Smooth muscle cell (in vitro differentiated cells): ENCODE results near the gene TMEM248. TPM values are rescaled to one million over a fixed set of nuclear protein-coding genes. Genes with fewer than 3 reads are reported as not detected.
"Not testable (repeated sequence)": the region's sequence is repeated elsewhere in the genome, so short reads cannot be mapped to it uniquely, and the experiment has no call there.

Experiments used
- DNase-seq: peaks from one replicate; lab custom pipeline; 2025; ENCODE audit not compliant: unreplicated experiment; lab: John Stamatoyannopoulos, UW
- H2AFZ ChIP-seq: fragments of 200-600 bp; sonication (generic); 2 replicates; pipeline ENCODE4 v1.6.0; 2016; ENCODE audit warnings: antibody characterized with exemption, low read depth, mild to moderate bottlenecking
- H3F3A ChIP-seq: fragments of 200-600 bp; sonication (generic); 2 replicates; pipeline ENCODE4 v1.6.0; 2017; ENCODE audit warnings: antibody characterized with exemption, low read depth
- H3K27ac ChIP-seq: fragments of 200-600 bp; sonication (generic); 2 replicates; pipeline ENCODE4 v1.5.1; 2016; ENCODE audit warnings: low read depth, mild to moderate bottlenecking
- H3K27me3 ChIP-seq: fragments of 200-600 bp; sonication (generic); 2 replicates; pipeline ENCODE4 v1.6.1; 2016; ENCODE audit warnings: low read depth, mild to moderate bottlenecking
- H3K36me3 ChIP-seq: fragments of 200-600 bp; sonication (generic); 2 replicates; pipeline ENCODE4 v1.5.1; 2016; ENCODE audit warnings: low read depth
- H3K4me1 ChIP-seq: fragments of 200-600 bp; sonication (generic); 2 replicates; pipeline ENCODE4 v1.5.1; 2016; ENCODE audit warnings: low read depth
- H3K4me2 ChIP-seq: fragments of 200-600 bp; sonication (generic); 2 replicates; pipeline ENCODE4 v1.6.0; 2016; ENCODE audit warnings: mild to moderate bottlenecking
- H3K4me3 ChIP-seq: fragments of 200-600 bp; sonication (generic); 2 replicates; pipeline ENCODE4 v1.5.1; 2016; ENCODE audit warnings: mild to moderate bottlenecking
- H3K79me2 ChIP-seq: fragments of 200-600 bp; sonication (generic); 2 replicates; pipeline ENCODE4 v1.6.0; 2016; ENCODE audit warnings: low read depth, mild to moderate bottlenecking
- H3K9ac ChIP-seq: fragments of 200-600 bp; sonication (generic); 2 replicates; pipeline ENCODE4 v1.6.0; 2016; ENCODE audit warnings: low read depth
- H3K9me3 ChIP-seq: fragments of 200-600 bp; sonication (generic); replicated peaks from 2 replicates; pipeline ENCODE4 v1.5.1; 2016; ENCODE audit warnings: low read depth
- H4K20me1 ChIP-seq: fragments of 200-600 bp; sonication (generic); 2 replicates; pipeline ENCODE4 v1.6.0; 2016; ENCODE audit warnings: low read depth
- WGBS: methylation state at CpG from one replicate; pipeline ENCODE4 v1.1.7; 2016; ENCODE audit warnings: low lambda C conversion rate; 5-methylcytosine and 5-hydroxymethylcytosine counted together
- polyA plus RNA-seq: library from polyadenylated mRNA; unstranded; fragments of >200 nt; fragmentation: Nextera tagmentation; extraction: Ambion mirVana; gene quantifications from 2 replicates; pipeline ENCODE4 v1.2.1, GENCODE V29; 2016
- total RNA-seq: library from RNA; depleted of rRNA; stranded (reverse); fragments of >200 nt; gene quantifications from 2 replicates; pipeline ENCODE4 v1.2.3, GENCODE V29; 2014
- TF ChIP-seq, protein P1 (sequence below): fragments of 200-600 bp; sonication (generic); IDR thresholded peaks from 2 replicates; pipeline ENCODE4 v1.5.1; 2017; ENCODE audit warnings: borderline replicate concordance, mild to moderate bottlenecking, antibody characterized with exemption; ENCODE audit not compliant: insufficient read depth, poor library complexity, severe bottlenecking

Gene TMEM248
- total and polyA plus RNA-seq, 2 experiments from 2014 or later = 68.2 to 83.1 TPM

- no peak overlapping the region for H3K4me2 ChIP-seq
- H3K27ac ChIP-seq = no peak overlapping the region
- no peak overlapping the region for H3K9ac ChIP-seq
- no peaks in the 10 kb centered on the region for H3K9me3 ChIP-seq
- no peak for DNase-seq
- no peaks in the 10 kb centered on the region for H3F3A ChIP-seq
- H3K36me3 ChIP-seq = no peaks in the 10 kb centered on the region
- H2AFZ ChIP-seq = no peak overlapping the region
- WGBS = over 99% methylated on average over 18 of the region's 44 CpGs
- no peaks in the 10 kb centered on the region for H3K27me3 ChIP-seq
- H3K79me2 ChIP-seq = no peaks in the 10 kb centered on the region
- no peak overlapping the region for H3K4me3 ChIP-seq
- TF ChIP-seq, protein P1, sequence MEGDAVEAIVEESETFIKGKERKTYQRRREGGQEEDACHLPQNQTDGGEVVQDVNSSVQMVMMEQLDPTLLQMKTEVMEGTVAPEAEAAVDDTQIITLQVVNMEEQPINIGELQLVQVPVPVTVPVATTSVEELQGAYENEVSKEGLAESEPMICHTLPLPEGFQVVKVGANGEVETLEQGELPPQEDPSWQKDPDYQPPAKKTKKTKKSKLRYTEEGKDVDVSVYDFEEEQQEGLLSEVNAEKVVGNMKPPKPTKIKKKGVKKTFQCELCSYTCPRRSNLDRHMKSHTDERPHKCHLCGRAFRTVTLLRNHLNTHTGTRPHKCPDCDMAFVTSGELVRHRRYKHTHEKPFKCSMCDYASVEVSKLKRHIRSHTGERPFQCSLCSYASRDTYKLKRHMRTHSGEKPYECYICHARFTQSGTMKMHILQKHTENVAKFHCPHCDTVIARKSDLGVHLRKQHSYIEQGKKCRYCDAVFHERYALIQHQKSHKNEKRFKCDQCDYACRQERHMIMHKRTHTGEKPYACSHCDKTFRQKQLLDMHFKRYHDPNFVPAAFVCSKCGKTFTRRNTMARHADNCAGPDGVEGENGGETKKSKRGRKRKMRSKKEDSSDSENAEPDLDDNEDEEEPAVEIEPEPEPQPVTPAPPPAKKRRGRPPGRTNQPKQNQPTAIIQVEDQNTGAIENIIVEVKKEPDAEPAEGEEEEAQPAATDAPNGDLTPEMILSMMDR = no peak
- no peaks in the 10 kb centered on the region for H3K4me1 ChIP-seq
- H4K20me1 ChIP-seq = no peaks in the 10 kb centered on the region
These were observed 16.9 kb upstream of the TMEM248 start for GRCh38 chr7:66904063-66904593.

DNA sequence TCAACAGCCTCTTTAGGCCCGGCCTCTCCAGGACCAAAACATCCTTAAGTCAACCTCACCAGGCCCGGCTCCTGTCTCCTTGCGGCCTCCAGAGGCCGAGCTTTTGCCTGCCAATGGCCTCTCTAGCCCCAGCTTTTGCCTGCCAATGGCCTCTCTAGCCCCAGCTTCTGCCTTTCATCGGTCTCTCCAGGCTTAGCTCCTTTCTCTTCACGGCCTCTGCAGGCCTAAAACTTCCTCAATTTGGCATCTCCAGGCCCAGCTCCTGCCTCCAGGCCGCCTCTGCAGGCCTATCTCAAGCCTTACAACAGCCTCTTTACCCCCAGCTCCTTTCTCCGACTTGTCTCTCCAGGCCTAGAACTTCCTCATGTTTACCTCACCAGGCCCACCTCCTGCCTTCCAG is 15.7 kb upstream of the TMEM248 start:
- DNase-seq = no peak
- no peak overlapping the region for H3K4me2 ChIP-seq
- H3K36me3 ChIP-seq = no peaks in the 10 kb centered on the region
- 89% methylated on average over 8 of the region's 8 CpGs for WGBS
- no peaks in the 10 kb centered on the region for H4K20me1 ChIP-seq
- no peaks in the 10 kb centered on the region for H3K9me3 ChIP-seq
- no peak overlapping the region for H3K27ac ChIP-seq
- no peak overlapping the region for H2AFZ ChIP-seq
- H3K4me3 ChIP-seq = no peak overlapping the region
- no peaks in the 10 kb centered on the region for H3K27me3 ChIP-seq
- H3F3A ChIP-seq = no peaks in the 10 kb centered on the region
- no peak overlapping the region for H3K9ac ChIP-seq
- H3K79me2 ChIP-seq = no peaks in the 10 kb centered on the region
- TF ChIP-seq, protein P1 = no peak
- no peaks in the 10 kb centered on the region for H3K4me1 ChIP-seq

DNA sequence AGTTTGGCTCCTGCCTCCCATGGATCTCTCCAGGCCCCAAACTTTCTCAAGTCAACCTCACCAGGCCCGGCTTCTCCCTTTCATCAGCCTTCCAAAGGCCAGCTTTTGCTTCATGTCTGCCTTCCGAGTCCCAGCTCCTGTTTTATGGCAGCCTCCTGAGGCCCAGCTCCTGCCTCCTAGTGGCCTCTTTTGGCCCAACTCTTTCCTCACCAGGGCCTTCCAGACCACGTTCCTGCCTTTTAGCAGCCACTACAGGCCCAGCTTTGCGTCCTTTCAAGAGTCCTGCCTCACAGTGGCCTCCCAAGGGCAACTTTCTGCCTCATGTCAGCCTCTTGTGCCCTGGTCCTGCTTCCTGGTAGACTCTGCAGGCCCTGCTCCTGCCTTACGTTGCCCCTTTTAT is 15.3 kb upstream of the TMEM248 start:
- Histone ChIP-seq H2AFZ (no peak overlapping the region), H3K27ac (no peak overlapping the region), H3K4me2 (no peak overlapping the region), H3K9ac (no peak overlapping the region), H3K9me3 (no peaks in the 10 kb centered on the region), H3K79me2 (no peaks in the 10 kb centered on the region), H3K27me3 (no peaks in the 10 kb centered on the region), H3K4me1 (no peaks in the 10 kb centered on the region), H3F3A (no peaks in the 10 kb centered on the region), H4K20me1 (no peaks in the 10 kb centered on the region), H3K4me3 (no peak overlapping the region), H3K36me3 (no peaks in the 10 kb centered on the region)
- TF ChIP-seq, protein P1 = peak; percentile 12
- WGBS = 86% methylated on average over 5 of the region's 5 CpGs
- DNase-seq = no peak

GRCh38 chr7:66907731-66908130 is 13.3 kb upstream of the TMEM248 start:
- no peaks in the 10 kb centered on the region for H3K79me2 ChIP-seq
- H3K27ac ChIP-seq = no peak overlapping the region
- no peaks in the 10 kb centered on the region for H4K20me1 ChIP-seq
- no peak overlapping the region for H3K4me3 ChIP-seq
- no peaks in the 10 kb centered on the region for H3K36me3 ChIP-seq
- no peak overlapping the region for H3K9ac ChIP-seq
- 93% methylated on average over 5 of the region's 5 CpGs for WGBS
- no peaks in the 10 kb centered on the region for H3K27me3 ChIP-seq
- no peaks in the 10 kb centered on the region for H3K4me1 ChIP-seq
- H3K9me3 ChIP-seq = no peaks in the 10 kb centered on the region
- no peak overlapping the region for H3K4me2 ChIP-seq
- DNase-seq = no peak
- TF ChIP-seq, protein P1 = no peak
- H3F3A ChIP-seq = no peaks in the 10 kb centered on the region
- no peak overlapping the region for H2AFZ ChIP-seq

DNA sequence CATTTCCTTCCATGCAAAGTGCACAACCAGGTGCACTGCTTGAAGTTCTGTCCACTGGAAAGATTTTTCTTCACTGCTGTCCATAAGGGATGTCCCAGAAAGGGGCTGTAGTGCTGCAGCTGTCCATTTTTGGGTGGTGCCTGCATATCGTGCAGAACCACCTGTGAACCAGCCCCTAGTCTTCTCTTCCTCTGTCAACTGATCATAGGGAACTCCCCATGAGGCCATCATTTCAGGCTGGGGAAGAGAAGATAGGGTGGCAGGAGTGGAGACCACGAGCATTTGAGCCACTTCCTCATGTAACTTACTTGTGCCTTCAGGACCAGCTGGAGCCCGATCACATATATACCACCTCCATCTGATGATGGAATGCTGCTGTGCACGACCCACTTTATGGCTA is 12.4 kb upstream of the TMEM248 start:
- not testable (repeated sequence) for H3K9me3 ChIP-seq, H3K4me3 ChIP-seq, H3K27ac ChIP-seq, H3K9ac ChIP-seq, H3K79me2 ChIP-seq, H2AFZ ChIP-seq, H4K20me1 ChIP-seq, H3K27me3 ChIP-seq, DNase-seq, H3K4me1 ChIP-seq, H3K4me2 ChIP-seq, H3K36me3 ChIP-seq, H3F3A ChIP-seq
- WGBS = 87% methylated on average over 4 of the region's 4 CpGs
